GM18870 (cell line): ENCODE results near the gene SARS2.
"Not testable (repeated sequence)": the region's sequence is repeated elsewhere in the genome, so short reads cannot be mapped to it uniquely, and the experiment has no call there.

ENCODE experiments used
- ATAC-seq: cut with Tn5 transposase; IDR thresholded peaks from one replicate; pipeline ENCODE4 v1.9.1; 2021; ENCODE audit warnings: moderate library complexity; ENCODE audit not compliant: unreplicated experiment

The SARS2 gene

DNA sequence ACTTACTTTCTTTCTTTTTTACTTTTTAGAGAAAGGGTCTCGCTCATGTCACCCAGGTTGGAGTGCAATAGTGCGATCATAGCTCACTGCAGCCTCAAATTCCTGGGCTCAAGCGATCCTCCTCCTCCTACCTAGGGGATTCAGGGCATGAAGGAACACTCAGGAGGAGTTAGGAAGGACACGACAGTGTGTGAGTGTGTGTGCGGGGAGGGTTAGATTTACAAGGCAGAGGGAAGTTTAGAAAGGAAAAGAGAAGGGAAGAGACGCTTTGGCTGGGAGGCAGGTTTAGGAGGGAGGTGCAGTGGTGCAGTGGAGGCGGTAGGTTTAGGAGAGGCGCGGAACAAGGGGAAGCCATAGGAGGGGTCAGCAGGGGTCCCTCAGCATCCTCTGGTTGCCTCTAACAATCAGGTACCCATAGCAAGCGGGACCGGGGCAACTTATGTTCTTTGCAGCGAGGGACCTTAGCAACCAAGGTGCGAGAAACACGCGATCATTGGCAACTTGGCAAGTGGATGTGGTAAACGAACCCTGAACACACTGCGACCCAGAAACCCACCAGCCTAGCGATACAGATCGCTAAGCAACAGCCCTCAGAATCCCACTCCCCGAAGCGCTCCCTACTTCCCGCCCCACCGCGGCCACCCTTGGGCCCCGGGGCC is 31.6 kb downstream of the SARS2 start:
- ATAC-seq = no peak

DNA sequence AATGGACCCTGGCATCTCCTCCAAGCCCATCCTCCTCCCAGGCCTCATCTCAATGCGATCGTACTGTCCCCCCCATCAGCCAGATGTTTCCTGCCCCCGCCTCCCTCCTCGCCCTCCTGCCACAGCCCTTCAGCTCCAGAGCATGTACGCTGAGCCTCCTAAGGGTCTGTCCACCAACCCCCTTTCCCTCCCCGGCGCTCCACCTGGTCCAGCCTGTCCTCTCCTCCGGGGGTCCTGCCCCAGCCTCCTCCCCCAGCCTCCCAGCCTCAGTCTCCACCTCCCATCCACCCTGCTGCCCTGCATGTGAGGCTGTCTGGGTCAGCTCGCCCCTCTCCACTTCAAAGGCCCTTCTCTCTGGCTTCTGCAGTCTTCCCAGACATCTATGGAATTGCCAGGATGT is 35.6 kb downstream of the SARS2 start:
- ATAC-seq = no peak

DNA sequence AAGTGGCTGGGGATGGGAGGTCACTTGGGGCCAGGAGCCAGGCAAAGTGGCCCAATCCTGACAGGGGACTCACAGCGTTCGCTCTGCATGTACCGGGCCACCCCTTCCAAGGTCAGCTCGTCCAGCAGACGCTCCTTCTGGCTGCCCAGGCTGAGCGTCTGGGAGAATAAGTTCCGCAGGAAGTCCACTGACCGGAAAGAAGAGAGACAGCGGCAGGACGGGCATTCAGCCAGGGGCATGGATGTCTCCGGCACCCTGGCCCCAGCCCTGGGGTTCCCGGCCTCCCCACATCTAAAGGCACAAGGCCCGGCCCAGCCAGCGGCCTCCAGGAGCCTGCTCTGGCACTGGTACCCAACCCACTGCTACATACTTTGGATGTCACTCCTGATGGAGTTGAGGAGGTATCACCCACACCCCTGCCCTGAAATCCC is 37.2 kb downstream of the SARS2 start:
- no peak for ATAC-seq

DNA sequence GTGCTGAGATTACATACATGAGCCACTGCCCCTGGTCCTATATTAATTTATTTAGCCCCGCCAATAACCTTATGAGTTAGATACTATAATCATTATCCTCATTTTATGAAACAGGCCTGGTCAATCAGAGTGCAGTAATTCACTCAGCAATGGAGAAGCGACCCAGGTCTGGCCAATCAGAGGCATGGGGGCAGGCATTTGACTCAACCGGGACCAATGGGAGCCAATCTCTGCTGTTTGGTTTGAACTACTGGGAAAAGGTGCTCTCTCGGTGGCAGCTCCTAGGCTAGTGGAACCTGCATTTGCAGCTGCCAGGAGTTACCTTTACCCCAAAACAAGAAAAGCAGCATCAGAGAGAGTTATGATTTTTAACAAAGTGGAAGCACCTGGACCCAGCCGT is 37.7 kb downstream of the SARS2 start:
- no peak for ATAC-seq

DNA sequence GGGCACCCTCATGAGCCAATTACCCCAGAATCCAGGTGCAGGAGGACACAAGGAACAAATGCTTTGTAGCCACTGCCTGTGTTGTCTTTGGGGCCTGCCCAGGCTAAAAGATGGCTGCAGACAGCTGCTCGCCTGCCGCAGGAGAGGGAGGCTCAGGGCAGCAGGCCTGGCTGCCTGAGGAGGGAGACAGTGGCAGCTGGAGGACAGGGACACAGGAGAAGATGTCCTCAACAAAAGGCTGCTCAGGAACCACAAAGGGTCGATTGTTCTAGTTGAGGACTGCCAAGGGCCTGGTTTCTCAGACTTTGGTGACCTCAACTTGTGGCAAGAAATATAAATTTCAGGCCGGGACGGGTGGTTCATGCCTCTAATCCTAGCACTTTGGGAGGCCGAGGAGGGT is 38.8 kb downstream of the SARS2 start:
- ATAC-seq = no peak

DNA sequence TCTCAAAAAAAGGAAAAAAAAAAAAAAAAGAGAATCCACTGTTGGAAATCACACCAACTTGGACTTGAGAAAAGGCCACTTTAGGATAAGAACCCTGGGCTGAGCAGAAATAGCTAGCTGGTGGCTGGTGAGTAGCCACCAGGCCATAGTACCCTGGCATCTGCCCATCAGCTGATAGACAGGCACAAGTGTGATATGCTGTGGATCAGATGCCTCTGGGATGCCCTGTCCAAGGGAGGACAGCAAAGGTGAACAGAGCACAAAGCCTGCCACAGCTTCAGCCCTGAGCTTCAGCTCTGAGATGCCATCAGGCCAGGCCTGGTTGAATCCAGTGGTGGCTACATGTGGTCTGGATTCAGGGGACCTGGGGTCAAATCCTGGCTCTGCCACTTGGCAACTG is 39.9 kb downstream of the SARS2 start:
- no peak for ATAC-seq

DNA sequence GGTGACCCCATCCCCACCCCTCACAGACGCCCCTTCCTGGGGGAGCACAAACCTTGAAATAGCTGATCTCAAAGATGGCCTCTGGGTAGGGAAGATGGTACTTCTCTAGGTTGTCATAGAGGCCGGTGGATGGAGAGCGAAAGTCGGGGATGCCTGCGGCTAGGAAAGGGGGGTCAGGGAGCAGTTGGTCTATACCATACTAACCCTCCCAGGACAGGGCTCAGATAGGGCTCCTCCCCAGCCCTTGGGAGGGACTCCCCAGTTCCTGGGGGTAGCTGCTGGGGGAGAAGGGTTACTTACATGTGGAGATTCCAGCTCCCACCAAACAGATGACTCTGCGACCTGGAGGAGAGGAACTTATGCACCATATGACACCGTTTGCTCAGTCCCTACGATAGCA is 40.8 kb downstream of the SARS2 start:
- no peak for ATAC-seq

DNA sequence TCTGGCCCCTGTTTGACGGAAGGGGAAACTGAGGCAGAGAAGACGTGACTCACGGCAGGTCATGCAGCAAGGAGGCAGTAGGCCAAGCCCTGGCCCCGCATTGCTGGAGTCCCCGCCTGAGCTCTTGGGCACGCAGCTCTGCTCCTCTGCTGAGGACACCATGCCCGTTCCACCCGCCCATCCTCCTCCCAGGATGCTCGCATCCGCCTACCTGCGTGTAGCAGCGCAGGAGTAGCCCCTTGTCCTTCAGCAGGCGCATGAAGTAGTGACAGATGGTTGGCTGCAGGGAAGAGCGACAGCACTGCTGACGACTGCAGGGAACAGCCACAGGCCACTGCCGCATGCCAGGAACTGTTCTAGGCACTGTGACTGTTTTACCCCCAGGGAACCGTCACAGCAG is 41.7 kb downstream of the SARS2 start:
- ATAC-seq = no peak

DNA sequence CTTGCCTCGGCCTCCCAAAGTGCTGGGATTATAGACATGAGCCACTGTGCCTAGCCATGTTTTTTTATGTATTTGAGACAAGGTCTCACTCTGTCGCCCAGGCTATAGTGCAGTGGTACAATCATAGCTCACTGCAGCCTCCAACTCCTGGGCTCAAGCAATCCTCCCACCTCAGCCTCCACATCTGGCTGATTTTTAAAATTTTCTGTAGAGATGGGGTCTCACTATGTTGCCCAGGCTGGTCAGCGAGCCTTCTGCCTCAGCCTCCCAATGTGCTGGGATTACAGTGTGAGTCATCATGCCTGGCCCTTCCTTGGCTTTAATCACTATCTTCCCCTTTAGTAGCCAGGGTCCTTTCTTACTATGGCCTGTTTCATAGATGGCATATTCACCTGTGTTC is 45.9 kb downstream of the SARS2 start:
- not testable (repeated sequence) for ATAC-seq

DNA sequence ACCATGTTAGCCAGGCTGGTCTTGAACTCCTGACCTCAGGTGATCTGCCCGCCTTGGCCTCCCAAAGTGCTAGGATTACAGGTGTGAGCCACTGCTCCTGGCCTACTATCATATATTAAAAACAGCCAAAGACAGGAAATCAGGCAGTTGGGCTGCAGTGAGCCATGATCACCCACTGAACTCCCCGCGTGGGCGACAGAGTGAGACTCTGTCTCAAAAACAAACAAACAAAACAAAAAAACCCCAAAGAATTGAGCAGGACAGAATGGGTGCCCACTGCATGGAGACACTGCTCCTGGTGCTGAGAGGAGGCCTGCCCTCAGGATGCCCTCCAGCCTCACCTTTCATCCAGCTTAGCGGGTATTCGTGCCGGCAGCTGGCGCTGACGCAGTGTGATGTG is 47.3 kb downstream of the SARS2 start:
- ATAC-seq = no peak

DNA sequence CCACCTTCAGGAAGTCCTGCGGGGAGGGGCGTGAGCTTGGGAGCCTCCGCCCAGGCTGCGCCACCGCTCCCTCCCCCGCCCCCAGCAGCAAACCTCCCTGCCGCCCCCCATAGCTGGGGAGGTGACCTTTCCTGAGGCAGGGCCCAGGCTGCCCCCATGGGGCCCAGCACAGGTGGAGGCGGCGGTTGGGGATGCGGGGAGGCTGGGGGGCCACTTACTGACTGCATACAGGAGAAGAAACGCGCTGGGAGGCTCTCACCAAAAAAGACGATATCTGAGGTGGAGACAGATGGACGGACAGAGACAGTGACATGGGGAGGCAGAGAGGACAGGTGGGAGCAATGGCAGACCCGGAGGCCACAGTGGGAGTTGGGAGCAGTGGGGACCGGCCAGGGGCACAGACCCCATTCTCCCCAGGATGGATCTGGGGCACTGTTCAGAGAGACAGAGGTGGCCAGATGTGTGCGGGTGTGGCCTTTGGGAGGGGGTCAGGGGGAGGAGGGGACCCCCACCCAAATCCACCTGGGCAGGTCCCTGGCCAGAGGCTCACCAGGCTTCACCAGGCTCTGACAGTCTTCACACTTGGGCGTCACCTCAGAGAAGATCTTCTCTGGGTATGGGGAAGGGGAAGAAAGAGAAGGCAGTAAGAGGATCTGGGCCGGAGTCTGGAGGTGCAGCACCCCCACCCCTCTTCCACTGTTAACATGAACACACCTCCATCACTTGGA is 49.5 kb downstream of the SARS2 start:
- no peak for ATAC-seq

DNA sequence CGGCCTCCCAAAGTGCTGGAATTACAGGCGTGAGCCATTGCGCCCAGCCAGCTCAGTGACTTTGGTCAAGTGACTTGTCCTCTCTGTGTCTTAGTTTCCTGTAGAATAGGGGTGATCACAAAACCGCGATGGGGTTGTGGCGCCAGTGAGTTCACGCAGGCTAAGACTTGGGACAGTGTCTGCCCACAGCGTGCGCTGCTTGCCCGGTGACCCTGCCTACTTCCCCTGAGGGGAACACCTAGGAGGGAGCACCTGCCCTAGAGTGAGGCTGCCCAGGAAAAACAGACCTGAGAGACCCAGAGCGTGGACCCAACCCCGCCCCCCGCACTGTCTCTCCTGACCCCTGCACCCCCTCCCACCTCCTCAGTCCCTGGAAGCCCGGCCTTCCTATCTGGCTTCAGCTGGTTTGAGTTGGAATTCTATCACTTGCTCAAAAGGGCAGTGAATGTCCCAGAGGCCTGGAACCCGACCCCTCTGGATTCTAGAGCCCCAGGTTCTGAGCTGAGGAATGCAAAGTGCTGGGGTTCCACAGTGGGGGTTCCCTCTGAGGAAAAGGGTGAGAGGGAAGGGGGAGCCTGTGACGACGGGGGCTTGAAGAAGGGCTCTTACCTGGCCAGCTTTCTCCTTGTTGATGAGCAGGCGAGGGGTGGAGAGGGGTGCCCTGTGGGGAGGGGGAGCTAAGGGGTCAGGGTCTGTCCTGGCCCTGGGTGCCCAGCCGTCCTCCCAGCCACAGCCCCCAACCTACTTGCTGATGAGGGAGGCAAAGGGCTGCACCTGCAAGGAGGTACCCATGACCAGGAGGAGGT is 50.3 kb downstream of the SARS2 start:
- ATAC-seq = no peak

DNA sequence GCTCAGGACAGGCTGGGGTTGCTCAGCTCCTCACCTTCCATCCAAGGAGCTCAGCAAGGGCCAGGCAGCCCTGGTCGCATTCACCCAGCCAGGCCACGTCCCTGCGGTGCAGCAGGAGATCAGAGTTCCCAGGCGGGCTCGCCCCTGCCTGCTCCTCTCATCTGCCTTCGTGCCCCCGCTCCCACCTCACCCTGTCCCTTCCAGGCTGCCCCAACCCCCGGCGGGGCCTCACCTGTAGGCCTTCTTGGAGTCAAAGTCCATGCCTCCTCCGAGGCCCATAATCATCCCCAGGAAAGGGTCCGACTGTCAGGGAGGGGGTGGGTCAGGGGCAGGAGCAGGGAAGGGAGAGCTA is 51.2 kb downstream of the SARS2 start:
- no peak for ATAC-seq

DNA sequence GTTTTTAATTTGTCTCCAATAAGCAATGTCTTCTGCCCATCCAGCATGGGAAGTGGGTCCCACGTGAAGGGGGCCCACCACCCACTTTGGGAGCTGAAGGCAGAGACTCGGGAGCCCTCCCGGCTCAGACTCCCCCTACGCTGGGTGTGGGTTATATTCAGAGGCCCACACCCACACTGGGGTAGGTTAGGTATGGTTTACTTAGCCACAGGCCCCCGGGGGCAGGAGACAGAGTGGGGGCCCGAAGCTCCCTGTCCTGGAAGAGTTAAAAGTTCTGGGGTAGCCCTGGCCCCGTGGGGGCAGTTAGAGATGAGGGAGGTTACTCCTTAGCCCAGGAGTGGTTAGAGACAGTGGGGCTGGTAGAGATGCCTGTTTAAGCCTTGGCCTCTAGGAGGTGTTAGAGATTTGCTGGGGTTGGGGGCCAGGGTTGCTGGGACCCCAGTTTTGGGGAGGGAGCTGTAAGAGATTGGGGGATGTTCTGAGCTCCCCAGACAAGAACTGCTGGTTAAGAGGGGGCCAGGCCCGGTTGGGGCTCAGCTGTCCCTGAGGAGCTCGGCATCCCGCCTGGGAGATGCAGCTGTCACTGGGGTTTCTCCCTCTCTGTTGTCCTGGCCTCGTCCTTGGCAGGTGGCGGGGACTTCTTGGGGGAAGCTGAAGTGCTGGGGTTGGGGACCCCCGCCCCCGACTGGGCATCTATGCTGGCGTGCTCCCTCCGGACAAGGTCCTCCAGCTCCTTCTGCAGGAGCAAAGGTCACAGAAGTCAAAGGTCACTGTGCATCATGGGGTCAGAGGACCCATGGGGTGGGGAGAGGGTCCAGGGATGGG is 51.8 kb downstream of the SARS2 start:
- ATAC-seq = no peak

DNA sequence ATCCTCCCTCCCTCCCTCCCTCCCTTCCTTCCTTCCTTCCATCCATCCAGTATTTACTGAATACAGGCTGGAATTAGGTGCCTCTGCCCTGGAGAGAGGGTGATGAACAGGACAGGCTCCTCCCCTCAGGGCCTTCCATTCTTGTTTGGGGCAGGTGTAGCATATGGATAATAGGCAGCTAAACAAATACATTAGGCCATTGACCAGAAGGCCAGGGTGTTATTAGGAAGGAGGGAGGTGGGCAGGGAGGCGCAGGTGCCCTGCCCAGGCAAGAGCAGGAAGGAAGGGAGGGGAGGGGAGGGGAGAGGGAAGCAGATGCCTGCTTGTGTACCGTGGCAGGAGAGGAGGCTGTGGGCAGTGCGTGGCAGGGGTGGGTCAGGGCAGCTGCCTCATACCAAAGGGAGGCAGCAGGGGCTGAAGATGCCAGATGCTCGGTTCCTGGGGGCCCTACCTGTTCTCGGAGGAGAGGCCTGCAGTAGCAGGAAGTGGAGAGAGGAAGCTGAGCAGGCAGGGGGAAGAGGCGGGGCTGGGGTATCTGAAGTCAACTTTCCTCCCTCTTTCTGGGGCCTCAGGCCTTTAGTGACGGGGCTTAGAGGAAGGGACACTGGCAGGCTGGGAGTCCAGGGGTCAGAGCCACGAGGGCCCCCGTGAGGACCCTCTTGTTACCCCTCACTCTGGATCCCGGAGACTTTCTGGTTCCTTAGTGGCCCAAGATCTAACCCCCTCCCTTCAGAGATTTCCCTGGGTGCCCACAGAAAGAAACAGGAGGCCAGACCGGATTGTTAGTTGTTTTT is 52.6 kb downstream of the SARS2 start, which contains the start of gene RINL:
TSS of gene RINL (minus strand) at position 495 of the 794 bp plus-strand sequence. CDS start 1,533 bp downstream, outside the sequence.
- no peak for ATAC-seq

DNA sequence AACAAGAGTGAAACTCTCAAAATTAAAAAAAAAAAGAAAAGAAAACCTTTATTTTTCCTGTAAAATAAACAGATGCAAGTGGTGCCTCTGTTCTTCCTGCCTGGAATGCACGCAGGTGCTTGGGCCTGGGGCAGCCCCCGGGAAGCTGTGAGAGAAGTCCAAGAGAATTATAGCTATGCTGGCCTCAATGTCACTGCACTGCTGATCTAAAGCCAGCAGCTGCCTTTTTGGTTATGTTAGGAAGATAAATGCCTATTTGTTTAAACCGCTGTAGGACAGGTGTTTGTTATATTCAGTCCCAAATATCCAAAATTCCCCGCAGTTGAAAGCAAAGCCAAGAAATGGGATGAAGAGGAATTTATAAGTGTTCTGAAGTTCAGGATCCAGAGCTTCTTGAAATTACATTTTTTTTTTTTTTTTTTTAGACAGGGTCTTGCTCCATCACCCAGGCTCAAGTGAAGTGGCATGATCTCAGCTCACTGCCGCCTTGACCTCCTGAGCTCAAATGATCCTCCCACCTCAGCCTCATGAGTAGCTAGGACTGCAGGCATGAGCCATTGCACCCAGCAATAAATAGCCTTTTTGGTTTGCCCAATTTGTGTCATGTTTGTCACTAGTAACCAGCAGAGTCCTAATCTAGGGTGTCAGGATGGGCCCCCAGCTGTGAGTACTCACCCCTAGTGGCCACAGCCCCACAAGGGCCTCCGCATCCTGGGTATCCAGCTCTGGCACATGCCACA is 54.7 kb downstream of the SARS2 start:
- ATAC-seq = no peak

DNA sequence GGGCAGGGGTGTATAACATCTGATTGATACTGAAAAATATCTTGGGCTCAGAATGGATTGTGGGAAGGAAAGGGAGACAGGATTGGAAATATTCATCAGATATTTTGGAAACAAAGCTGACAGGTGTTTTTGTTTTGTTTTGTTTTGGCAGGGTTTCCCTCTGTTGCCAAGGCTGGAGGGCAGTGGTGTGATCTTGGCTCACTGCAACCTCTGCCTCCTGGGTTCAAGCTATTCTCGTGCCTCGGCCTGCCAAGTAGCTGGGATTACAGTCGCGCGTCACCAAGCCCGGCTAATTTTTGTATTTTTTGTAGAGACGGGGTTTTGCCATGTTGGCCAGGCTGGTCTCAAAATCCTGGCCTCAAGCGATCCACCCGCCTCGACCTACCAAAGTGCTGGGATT is 57.2 kb downstream of the SARS2 start:
- not testable (repeated sequence) for ATAC-seq

DNA sequence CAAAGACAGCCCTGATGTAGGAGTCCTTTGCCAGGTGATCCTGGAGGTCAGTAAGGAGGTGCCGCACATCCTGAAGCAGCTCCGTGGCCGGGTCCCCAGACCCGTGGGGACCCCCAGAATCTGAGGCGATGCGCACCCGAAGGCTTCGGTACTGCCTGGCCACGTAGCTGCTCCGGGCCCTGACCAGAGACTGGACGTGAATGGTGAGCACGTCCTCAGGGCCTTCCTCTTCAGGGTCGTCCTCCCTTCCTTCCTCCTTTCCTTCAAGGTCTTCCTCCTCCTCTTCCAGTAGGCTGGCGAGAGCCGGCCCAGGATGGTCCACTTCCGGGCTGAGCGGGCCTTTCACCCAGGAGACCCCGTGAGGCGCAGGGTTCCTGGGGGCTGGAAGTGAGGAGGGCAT is 60.0 kb downstream of the SARS2 start:
- no peak for ATAC-seq

DNA sequence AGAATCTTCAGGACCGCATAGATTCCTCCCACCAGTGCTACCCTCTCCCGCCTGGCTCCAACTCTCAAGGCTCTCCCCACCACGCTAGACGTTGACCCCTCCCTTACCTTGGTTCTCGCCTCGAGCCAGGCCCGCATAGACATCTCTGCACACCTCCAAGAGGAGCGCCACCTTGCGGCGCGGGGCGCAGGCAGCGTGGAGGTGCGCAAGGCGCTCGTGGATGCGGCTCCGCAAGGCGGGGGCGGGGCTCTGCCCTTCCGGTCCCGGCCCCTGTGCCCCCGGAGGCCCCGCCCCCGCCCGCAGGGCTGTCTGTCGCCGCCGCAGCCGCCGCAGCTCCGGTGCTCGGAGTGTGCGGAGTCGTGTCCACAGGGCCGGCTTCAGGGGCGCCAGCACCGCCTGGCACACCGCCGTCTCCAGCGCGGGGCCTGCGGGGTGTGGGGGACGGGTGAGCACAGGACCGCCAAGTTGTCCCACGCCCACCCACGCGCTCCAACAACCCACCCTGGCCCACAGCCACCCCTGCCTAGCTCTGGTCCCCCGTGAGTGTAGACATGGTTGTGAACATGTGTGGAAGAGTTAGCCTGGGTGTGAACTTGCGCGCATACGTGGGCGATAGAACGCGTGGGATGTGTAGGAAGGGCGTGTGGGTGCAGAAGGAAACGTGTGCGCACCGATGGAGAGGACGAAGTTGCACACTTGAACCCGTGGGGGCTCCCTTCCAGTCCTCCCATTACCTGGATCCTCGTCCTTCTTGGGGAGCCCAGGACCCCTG is 60.5 kb downstream of the SARS2 start:
- ATAC-seq = peak; percentile 51
